HPDE6-E6E7 (cell line): ENCODE measurements around the gene AGER.
A peak's percentile ranks its signal among the peaks of the same experiment; 100 is the strongest.

Source experiments
- DNase-seq: peaks from one replicate; pipeline ENCODE4 v3.0.0; 2011; ENCODE audit warnings: missing footprints; ENCODE audit errors: extremely low spot score

AGER gene

DNA sequence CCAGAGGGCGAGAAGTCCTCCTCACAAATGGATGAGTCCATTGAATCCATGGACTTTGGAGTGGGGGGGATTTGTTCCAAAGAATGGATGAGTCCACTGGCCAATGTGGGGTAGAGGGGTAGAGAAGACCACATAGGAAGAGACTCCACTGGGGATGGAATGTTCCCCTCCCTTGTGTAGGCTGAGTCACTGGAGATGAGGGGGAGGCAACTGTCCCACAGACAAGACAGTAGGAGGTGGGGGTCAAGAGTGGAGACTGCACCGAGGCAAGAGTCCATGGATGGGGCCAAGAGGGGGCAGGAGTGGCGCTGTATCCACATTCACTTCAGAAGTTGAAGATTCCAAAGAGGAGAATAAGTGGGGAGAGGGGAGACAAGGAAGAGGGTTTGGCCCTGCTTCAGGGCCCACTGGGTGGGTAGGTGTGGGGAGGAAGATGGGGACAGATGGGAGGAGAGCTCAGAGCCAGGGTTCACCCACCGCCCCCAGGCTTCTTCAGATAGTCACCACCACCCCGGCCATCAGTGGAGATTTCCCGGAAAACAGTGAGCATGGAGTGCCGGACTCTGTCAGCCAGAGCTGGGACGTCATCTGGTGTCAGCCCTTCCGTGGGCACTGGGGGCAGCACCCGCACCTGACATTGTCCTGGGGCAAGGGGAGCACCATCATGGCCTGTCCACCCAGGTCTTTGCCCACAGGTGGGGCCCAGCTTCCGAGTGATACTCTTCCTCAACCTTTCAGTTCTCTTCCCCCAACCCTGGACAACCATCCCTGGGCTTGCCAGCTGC is 15.1 kb downstream of the AGER start:
- DNase-seq: no peak

- no peak for DNase-seq
Measured at GRCh38 chr6:32168350-32168749, 15.7 kb downstream of the AGER start.

- no peak for DNase-seq
Measured at GRCh38 chr6:32167761-32168262, 16.2 kb downstream of the AGER start.

DNA sequence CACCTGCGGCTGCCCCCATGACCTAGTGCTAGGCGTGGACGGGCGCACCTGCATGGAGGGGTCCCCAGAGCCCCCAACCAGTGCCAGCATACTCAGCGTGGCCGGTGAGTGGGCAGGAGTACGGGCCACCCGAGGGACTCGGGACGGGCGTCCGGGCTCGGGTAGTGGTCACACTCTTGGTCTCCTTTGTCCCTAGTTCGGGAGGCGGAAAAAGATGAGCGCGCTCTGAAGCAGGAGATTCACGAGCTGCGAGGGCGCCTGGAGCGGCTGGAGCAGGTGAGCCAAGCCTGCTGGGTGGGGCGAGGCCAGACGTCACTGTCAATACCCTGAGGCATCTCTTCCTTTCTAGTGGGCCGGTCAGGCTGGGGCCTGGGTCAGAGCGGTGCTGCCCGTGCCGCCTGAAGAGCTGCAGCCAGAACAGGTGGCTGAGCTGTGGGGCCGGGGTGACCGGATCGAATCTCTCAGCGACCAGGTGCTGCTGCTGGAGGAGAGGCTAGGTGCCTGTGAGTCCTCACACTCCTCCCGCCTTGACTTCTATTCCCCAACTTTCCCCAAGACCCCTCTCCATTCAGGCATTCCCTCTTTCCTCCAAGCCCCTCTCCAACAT is 16.8 kb downstream of the AGER start:
- DNase-seq: no peak

- no peak for DNase-seq
Measured at GRCh38 chr6:32166411-32167061, 17.5 kb downstream of the AGER start.

GRCh38 chr6:32164295-32164694 is 19.8 kb downstream of the AGER start, which contains the start of gene EGFL8:
Gene EGFL8, plus strand, starts transcription at chr6:32164595. Its CDS starts 1,571 bp downstream, at chr6:32166166.
- no peak for DNase-seq

- DNase-seq: no peak
Measured at GRCh38 chr6:32163559-32164258, 20.3 kb downstream of the AGER start.

GRCh38 chr6:32158052-32158451 is 26.0 kb downstream of the AGER start:
- DNase-seq: no peak

DNA sequence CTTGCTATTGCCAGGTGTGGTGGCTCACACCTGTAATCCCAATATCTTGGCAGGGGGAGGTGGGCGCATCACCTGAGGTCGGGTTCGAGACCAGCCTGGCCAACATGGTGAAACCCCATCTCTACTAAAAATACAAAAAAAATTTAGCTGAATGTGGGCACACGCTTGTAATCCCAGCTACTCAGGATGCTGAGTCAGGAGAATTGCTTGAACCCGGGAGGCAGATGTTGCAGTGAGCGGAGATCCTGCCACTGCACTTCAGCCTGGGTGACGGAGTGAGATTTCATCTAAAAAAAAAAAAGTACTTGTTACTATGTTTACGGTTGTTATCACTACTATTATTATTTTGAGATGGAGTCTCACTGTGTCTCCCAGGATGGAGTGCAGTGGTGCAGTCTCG is 27.2 kb downstream of the AGER start:
- no peak for DNase-seq

- peak; percentile 82 for DNase-seq
Measured at GRCh38 chr6:32154514-32155161, 29.4 kb downstream of the AGER start.

DNA sequence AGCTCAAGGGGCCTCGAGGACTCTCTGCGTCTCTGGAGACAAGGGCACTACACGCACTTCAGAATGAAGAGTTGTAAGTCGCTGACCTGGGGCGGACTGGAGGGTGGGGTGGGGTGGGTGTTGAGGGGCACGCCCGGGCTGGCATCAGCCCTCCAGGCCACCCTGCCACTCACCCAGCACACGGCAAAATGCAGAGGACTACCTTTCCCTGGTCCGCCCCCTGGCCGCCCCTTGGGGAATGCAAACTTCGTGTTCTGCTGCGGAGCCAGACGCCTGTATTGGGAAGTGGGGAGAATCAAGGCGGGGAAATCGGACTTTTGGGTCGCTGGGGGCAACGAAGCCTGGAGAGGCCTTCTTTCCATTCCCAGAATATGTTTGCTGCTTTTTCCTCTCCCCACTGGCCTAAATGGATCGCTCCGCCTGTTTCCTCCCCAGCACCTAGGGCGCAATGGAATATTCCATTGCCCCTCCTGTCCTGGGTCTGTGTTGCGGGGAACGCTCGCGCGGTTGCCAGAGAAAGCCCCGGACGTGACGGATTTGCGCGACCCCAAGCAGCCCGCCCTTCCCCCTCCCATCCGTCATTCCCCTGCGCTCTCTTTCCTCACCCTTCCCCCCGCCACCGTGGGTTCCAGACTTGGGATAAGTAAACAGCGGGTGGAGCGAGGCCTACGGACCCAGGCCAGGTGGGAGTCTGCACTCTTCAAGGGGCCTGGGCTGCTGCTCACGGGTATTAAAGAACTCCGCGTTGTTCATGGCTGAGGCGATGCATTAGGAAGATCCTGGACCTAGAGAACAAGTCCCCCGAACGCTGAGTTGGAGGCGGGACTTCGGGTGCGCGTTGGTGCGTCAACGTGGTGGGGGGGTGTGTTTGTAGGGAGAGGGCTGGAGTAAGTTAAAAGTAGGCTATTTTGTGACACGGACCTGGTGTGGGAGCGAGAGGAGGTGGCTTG is 30.2 kb downstream of the AGER start, which contains the start of gene PPT2:
Gene PPT2, plus strand, starts transcription at position 578 of the 950 bp plus-strand sequence. CDS start 454 bp downstream, outside the sequence.
- peak; percentile 67 for DNase-seq

GRCh38 chr6:32152769-32153563 is 31.1 kb downstream of the AGER start:
- DNase-seq: peak; percentile 40

DNA sequence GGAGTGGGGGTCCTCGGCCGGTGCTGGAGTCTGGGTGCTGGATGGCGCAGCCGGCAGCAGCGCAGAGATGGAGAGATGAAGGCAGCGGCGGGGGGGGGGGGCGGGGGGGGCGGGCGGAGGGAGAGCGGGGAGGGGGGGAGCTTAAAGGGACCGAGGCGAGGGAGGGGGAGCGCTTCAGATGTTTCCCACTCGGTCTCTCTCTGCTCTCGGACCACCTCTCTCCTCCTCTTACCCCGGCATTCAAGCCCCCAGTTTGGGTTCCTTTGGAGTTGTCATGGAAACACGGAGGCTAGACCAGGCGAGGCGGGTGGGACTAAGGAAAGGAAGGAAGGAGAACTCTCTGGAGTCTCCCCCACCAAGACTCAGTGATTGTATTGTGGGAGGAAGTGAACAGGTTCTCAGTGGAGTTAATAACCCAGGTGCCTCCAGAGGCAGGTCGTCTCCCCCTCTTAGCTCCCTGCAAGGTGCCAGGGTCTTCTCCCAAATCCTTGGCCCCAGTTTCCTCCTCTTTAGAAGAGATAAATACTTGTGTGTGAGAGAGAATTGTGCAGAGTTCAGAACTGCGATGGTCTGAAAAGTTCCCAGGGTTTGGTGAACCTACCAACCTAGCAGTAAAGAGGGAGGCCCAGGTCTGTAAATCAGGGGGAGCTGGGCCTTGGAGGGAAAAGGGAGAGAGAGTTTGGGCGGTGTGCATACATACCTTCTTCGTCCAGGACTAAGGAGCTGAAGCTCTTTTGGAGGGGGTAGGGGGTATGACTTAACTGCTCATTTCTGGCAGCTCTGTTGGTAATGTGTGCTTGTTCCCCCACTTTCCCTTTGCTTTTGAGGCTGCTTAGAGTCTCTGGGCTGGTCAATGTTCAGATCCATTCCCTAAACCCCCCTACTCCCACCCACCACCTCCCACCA is 31.9 kb downstream of the AGER start, which contains the start of gene PRRT1:
Gene PRRT1, minus strand, starts transcription at position 77 of the 906 bp plus-strand sequence. CDS start 112 bp downstream, outside the sequence.
- DNase-seq: no peak

- DNase-seq: no peak
Measured at GRCh38 chr6:32151181-32151862, 32.7 kb downstream of the AGER start.

DNA sequence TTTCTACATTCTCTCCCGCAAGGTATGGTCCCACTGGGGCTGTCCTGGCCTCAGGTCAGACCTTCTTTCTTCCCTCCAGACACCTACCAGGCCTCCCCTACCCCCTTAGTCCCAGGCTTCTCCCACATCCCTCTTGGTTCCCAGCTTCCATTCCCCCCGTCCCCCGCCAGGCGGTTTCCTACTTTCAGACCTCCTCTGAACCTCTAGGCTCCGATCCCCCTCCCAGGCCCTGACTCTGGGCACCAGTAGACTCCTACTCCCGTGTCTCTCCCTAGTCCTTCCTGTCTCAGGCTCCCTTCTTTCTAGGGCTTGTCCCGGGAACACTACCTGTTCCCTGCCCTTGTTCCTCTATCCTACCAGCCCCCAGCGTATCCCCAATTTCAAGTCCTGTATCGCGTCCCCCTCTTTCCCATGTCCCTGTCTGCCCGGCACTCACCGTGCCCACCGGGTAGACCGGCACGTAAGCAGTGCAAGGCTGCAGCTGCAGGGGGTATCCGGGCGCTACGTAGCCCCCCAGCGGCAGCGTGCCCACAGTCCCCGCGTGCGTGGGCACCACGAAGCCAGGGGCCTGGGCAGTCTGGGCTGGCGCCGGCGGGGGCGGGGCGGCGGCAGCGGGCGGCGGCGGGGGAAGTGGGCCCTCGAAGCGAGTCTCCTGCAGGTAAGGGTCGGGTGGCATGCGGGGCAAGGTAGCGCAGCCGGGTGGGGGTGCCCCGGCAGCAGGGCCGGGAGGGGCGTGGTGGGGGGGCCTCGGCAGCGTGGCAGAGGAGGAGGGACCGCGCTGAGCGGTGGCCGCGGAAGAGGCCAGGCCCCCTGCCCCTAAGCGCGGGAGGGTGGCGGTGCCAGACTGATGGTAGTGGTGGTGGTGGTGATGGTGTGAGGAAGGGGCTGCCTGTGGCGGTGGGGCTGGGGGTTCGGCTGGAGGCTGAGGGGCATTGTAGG is 33.9 kb downstream of the AGER start:
- DNase-seq: no peak

- no peak for DNase-seq
Measured at GRCh38 chr6:32149092-32149755, 34.8 kb downstream of the AGER start.
